HG03139 (cell line): ENCODE data around the gene C2orf76.
"Not testable (repeated sequence)": the region's sequence is repeated elsewhere in the genome, so short reads cannot be mapped to it uniquely, and the experiment has no call there.

Experiments used
- ATAC-seq: cut with Tn5 transposase; IDR thresholded peaks from one replicate; pipeline ENCODE4 v1.9.1; 2021; ENCODE audit not compliant: unreplicated experiment

The C2orf76 gene

GRCh38 chr2:119377993-119378345 lies 11.3 kb upstream of the C2orf76 start:
- ATAC-seq: no peak

DNA sequence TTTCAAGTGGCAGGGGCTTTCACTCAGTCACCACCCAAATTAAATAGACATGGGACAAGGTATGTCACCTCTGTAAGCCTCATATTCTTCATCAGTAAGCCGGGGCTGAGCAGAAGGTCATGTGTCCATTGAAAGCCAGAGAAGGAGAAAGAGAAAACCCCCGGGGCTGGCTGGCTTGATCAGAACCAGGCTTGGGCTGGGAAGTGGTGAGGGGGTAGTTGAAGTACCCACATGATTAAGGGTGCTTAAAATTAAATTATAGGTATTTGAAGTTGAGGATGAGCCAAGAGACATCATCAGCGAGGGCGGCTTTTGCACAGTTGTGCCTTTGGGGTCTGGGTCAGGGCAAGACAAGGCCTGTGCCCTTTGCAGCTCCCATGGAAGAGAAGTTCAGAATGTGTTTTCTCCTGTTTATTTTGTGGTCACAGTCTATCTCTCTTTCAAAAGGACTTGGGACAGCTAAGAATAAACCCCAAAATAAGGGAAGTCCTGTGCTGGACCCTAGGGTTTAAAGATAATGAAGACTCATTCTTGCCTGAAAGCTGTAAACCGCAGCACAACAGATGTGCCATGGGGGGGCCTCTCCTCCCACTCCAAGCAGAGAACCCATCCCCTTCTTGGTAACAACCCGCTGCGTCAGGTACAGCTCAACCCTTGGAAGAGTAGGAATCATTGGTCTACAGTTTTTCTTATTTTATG lies 10.8 kb upstream of the C2orf76 start:
- no peak for ATAC-seq

GRCh38 chr2:119376810-119377209 lies 10.2 kb upstream of the C2orf76 start:
- no peak for ATAC-seq

DNA sequence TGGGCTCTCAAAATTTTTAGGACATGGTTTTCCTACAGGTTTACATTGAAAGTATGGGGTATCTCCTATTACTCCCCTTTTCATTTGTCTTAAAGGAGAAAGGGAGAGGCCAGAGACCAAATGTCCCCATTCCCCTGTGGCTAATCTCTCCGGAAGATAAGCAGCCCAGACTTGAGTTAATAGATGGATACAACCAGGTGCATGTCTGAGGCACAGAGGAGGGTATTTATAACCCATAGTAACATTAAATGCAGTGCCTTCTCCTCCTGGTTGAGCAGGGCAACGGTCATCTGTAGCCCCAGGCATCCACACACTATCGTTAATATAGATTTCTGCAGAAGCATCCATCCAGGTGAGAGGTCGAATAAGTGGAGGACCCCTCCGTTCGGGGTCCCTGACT lies 9.8 kb upstream of the C2orf76 start:
- ATAC-seq: not testable (repeated sequence)

DNA sequence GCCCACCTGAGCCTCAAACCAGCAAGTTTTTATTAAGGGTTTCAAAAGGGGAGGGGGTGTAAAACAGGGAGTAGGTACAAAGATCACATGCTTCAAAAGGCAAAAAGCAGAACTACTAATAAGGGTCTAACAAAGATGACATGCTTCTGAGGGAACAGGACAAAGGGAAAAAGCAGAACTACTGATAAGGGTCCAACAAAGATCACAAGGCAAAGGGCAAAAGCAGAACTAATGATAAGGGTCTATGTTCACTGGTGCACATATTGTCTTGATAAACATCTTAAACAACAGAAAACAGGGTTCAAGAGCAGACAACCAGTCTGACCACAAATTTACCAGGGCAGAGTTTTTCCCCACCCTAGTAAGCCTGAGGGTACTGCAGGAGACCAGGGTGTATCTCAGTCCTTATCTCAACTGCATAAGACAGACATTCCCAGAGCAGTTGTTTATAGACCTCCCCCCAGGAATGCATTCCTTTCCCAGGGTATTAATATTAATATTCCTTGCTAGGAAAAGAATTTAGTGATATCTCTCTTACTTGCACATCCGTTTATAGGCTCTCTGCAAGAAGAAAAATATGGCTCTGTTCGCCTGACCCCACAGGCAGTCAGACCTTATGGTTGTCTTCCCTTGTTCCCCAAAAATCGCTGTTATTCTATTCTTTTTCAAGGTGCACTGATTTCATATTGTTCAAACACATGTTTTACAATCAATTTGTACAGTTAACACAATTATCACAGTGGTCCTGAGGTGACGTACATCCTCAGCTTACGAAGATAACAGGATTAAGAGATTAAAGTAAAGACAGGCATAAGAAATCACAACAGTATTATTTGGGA lies 7.5 kb upstream of the C2orf76 start:
- not testable (repeated sequence) for ATAC-seq

DNA sequence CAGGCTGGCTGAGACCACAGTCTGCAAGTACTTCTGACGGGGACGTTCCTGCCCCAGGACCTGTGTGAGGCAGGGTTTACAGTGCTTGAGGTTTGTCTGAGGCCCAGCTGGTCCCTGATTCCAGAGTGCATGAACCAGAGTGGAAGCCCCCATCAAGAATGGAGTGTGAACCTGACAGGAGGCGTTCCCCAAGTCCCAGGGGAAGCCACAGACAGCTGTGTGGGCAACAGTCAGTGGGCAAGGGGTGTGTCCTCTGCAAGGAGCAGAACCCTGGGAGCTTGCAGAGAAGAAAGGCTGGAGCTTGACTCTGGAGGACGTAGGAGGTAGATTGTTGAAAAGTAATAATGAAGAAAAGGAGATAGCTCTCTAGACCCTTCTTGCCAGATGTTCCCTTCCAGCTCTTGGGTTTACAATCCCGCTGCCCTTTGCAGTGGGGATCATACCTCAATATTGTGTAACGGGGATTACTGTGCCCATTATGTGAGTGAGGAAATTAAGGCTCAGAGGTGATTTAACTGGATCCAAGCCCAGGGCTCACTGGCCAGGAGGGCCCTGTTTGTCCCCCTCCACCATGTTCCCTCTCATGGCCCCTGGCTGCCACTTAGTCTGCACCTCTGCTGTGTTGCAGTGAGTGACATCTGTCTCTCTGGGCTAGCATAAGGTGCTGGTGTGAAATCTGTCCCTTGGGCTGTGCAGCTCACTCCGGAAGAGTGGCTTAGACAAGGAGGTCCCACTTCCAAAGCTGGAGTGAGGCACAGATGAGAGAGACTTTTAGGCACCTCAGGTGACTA lies 6.3 kb upstream of the C2orf76 start:
- no peak for ATAC-seq

GRCh38 chr2:119371111-119371510 lies 4.5 kb upstream of the C2orf76 start:
- no peak for ATAC-seq

DNA sequence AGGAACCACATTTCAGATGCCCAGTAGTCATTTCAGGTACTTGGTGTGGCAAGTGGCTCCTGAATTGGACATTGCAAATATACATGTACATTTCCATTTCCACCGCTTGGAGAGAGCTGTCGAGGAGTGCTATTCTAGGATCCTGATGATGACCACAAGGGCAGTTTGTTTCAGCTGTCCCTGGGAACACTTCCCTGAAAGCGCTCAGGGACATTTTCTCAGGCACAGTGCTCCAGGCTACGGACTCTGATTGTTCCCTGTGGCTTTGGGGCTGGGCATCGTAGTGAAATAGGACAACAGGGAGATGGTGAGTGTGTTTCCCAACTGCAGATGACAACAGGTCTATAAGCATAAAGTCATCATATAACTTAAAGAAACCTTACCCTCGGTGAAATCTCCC lies 3.2 kb upstream of the C2orf76 start:
- no peak for ATAC-seq

GRCh38 chr2:119367472-119368099 lies 952 bp upstream of the C2orf76 start:
- peak; percentile 27 for ATAC-seq

- no peak for ATAC-seq
Observed at GRCh38 chr2:119366161-119366648, 429 bp downstream of the C2orf76 start.

- ATAC-seq: no peak
Observed at GRCh38 chr2:119365436-119365835, 1.2 kb downstream of the C2orf76 start.

DNA sequence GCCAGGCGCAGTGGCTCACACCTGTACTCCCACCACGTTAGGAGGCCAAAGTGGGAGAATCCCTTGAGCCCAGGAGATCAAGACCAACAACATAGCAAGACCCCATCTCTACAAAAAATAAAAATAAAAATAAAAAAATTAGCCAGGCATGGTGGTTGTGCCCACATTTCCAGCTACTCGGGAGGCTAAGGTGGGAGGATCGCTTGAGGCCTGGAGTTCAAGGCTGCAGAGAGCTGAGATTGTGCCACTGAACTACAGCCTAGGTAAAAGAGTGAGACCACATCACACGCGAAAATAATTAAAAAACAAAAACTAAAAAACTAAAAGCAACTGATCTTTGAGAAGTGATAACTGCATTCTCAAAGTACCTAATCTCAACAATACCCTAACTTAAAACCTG lies 1.8 kb downstream of the C2orf76 start:
- ATAC-seq: no peak

GRCh38 chr2:119360423-119360966 lies 6.1 kb downstream of the C2orf76 start:
- no peak for ATAC-seq

DNA sequence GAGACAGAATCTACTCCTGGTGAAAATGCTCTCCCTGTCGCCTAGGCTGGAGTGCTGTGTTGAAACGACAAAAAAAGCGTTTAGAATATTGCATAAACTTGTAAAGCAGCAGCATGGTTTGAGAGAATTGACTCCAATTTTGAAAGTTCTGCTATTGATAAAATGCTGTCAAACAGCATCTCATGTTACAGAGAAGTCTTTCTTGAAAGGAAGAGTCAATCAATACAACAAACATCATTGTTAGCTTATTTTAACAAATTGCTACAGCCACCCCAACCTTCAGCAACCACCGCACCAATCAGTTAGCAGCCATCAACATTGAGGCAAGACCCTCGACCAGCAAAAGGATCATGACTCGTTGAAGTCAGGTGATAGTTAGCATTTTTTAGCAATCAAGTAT lies 6.9 kb downstream of the C2orf76 start:
- ATAC-seq: no peak

DNA sequence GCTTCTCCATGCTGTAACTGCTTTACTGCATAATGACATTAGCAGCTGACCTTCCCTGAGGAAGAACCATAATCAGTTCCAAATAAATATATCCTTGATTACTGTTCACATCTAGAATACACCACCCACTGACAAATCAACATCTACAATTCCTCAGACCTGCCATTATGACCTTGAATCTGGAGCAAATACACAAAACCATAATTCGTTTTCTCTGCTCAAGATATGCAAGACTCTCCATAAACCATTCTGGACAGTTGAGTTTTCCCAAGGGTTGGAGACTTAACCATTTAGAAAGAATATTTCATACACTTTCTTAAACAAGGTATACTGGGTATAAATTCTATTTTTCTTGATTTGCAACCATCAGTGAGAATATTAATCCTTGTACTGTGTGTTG lies 11.8 kb downstream of the C2orf76 start:
- ATAC-seq: no peak

DNA sequence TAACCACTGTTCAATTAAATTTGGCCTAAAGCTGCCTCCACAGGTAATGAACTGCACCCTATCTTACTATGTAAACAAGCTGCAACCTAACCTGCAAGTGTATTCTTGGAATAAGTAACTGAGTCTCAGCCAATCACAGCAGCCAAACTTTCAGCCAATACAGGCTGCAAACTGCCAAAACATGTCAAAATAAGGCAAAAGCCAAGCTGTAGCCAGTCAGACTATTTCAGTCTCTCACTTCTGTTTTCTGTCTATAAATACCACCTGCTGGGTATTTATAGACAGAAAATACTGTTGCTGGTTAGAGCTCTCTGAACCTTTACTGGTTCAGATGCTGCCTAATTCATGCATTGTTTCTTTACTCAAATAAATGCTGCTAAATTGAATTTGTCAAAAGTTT lies 14.3 kb downstream of the C2orf76 start:
- peak; percentile 95 for ATAC-seq

GRCh38 chr2:119350311-119350998 lies 16.2 kb downstream of the C2orf76 start:
- ATAC-seq: no peak

DNA sequence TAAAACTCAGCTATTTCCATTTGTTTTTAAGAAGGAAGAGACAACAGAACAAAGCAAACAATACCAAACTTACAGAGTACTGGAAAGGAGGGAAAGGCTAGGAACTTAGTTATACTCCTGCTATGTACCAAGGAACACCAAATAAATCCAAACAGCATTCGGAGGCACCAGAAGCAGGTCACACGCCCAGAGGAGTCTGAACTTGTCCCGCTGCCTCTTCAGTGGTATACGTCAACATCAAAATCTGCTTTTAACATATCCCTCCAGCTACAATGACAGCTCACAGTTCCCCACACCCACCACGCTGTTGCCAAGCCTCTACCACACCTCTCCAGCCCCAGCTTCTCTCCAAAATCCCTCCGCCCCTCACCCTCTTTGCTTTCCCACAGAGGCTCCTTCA lies 17.3 kb downstream of the C2orf76 start:
- ATAC-seq: no peak

- no peak for ATAC-seq
Observed at GRCh38 chr2:119341684-119342083, 24.9 kb downstream of the C2orf76 start.

DNA sequence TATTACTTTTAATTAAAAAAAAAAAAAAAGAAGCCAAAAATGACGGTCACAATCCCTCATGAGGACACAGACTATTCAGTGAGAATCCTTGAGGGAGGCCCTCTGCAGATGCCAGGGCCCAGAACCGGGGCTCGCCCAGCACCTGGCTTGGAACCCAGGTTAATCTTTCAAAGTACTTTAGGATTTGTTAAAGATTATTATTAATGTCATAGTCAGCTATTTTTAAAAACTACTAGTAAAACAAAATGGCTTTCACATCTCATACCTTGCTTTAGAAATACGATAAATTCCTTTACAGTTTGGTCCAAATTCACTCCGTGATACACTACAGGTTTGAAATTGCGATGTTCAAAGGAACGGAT lies 27.1 kb downstream of the C2orf76 start:
- ATAC-seq: no peak
